MG63 (cell line): ENCODE results near the gene MAGOH. TPM values are rescaled to one million over a fixed set of nuclear protein-coding genes. Genes with fewer than 3 reads are reported as not detected.

Experiments
- DNase-seq: peaks from one replicate; pipeline ENCODE4 v3.0.0-alpha.2; 2020
- H3K27me3 ChIP-seq: fragments of 250-450 bp; sonication (Bioruptor Pico); 2 replicates; pipeline ENCODE4 v1.5.1; 2020; ENCODE audit warnings: mild to moderate bottlenecking, moderate library complexity
- H3K36me3 ChIP-seq: fragments of 250-450 bp; sonication (Bioruptor Pico); 2 replicates; pipeline ENCODE4 v1.5.1; 2020; ENCODE audit warnings: mild to moderate bottlenecking, moderate library complexity
- H3K4me3 ChIP-seq: fragments of 250-450 bp; sonication (Bioruptor Pico); 2 replicates; pipeline ENCODE4 v1.5.1; 2020; ENCODE audit warnings: mild to moderate bottlenecking, moderate library complexity
- H3K9me3 ChIP-seq: fragments of 250-450 bp; sonication (Bioruptor Pico); 2 replicates; pipeline ENCODE4 v1.5.1; 2020; ENCODE audit warnings: mild to moderate bottlenecking, moderate library complexity
- total RNA-seq: library from RNA; depleted of rRNA; stranded (reverse); fragments of >200 nt; shearing (Covaris generic); gene quantifications from 2 replicates; pipeline ENCODE4 v1.2.3, GENCODE V29; 2014; ENCODE audit warnings: low replicate concordance; rRNA removed

Gene MAGOH
- total RNA-seq, 1 experiment from 2014 or later = 32.7 TPM

- DNase-seq = no peak
- H3K9me3 ChIP-seq = no peaks in the 10 kb centered on the region
- no peaks in the 10 kb centered on the region for H3K36me3 ChIP-seq
- H3K27me3 ChIP-seq = no peaks in the 10 kb centered on the region
- H3K4me3 ChIP-seq = no peak overlapping the region
These were observed 55.0 kb downstream of the MAGOH start for GRCh38 chr1:53183095-53183990.

DNA sequence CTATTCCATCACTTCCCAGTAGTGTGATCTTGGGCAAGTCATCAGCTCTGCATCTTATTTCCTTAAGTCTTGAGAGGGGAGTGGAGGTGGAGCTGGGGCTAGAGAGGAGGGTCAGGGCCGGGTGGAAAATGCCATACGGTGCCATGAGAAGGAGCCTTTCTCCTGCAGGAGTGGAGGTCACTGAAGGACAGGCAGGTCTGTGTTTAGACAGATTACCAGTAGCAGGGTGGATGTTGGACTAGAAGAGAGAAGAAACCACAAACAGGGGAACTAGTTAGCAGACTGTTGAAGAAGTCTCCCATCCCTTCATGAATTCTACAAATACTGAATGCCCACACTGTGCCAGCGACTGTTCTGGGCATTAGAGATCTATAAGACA lies 55.6 kb downstream of the MAGOH start:
- Histone ChIP-seq H3K9me3 (no peaks in the 10 kb centered on the region), H3K4me3 (no peak overlapping the region), H3K27me3 (no peaks in the 10 kb centered on the region), H3K36me3 (no peaks in the 10 kb centered on the region)
- no peak for DNase-seq

GRCh38 chr1:53182111-53182593 lies 56.2 kb downstream of the MAGOH start:
- no peaks in the 10 kb centered on the region for H3K36me3 ChIP-seq
- no peaks in the 10 kb centered on the region for H3K27me3 ChIP-seq
- no peak overlapping the region for H3K4me3 ChIP-seq
- peak; percentile 61 for DNase-seq
- H3K9me3 ChIP-seq = no peaks in the 10 kb centered on the region

DNA sequence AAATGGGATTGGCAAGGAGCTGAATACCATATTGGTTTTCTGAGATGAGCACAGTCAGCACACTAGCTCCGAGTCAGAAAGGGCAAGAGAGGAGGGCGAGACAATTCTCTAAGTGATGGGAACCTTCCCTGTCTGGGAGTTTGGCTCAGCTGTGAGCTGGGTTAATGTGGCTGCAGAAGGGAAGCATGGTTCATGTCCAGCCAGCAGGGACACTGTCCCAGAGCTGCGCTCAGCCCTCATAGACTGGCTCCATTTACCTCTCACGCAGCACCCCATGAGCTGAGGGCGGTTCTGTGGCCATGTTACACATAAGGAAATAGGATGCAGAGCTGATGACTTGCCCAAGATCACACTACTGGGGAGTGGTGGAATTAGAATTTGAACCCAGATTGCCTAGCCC lies 57.4 kb downstream of the MAGOH start:
- H3K36me3 ChIP-seq = no peaks in the 10 kb centered on the region
- no peaks in the 10 kb centered on the region for H3K9me3 ChIP-seq
- H3K4me3 ChIP-seq = no peak overlapping the region
- no peaks in the 10 kb centered on the region for H3K27me3 ChIP-seq
- no peak for DNase-seq

- no peaks in the 10 kb centered on the region for H3K27me3 ChIP-seq
- no peak for DNase-seq
- H3K9me3 ChIP-seq = no peaks in the 10 kb centered on the region
- H3K36me3 ChIP-seq = no peaks in the 10 kb centered on the region
- no peak overlapping the region for H3K4me3 ChIP-seq
These were observed 58.1 kb downstream of the MAGOH start for GRCh38 chr1:53180226-53180625.

Other genes with a start within 250 kb of the MAGOH start
- 0.10 TPM in 1 of 2 replicates, not detected in the other for gene PODN, start 176.3 kb downstream of the MAGOH start, total RNA-seq
- gene SLC1A7, start 95.9 kb downstream of the MAGOH start, total RNA-seq = not detected in 2 replicates
- 7.5 and 14.4 TPM in 2 replicates for gene CPT2, start 41.7 kb downstream of the MAGOH start, total RNA-seq
- gene CZIB, start 17.9 kb downstream of the MAGOH start, total RNA-seq = 59.2 and 90.4 TPM in 2 replicates
- gene LRP8, start 89.6 kb upstream of the MAGOH start, total RNA-seq = 12.4 and 16.1 TPM in 2 replicates
- gene DMRTB1, start 220.9 kb upstream of the MAGOH start, total RNA-seq = not detected in 2 replicates